Measurements from ENCODE around the gene STRBP.

GRCh38 chr9:123091459-123091858, 176.9 kb downstream of the STRBP start:
- TF ChIP-seq TAF1 (IDR thresholded peaks at IDR 0.05; ENCODE audit: low read depth, low read length) (no peak), POLR2A (IDR thresholded peaks at IDR 0.05; ENCODE audit: low read depth, low read length) (no peak), POLR2AphosphoS5 (IDR thresholded peaks at IDR 0.05; ENCODE audit: low read depth, low read length) (no peak)
